HepG2 (cell line): ENCODE data around the gene PCDH12. TPM values are rescaled to one million over a fixed set of nuclear protein-coding genes. Genes with fewer than 3 reads are reported as not detected.

Source experiments
- ARID5B ChIP-seq: IDR thresholded peaks from 2 replicates; pipeline ENCODE4 v1.4.0; 2020; ENCODE audit warnings: mild to moderate bottlenecking, missing genetic modification reagents
- ELF4 ChIP-seq: sonication (generic); formaldehyde crosslinking; IDR thresholded peaks from 2 replicates; pipeline ENCODE4 v1.5.0; 2020; ENCODE audit warnings: missing genetic modification reagents, mild to moderate bottlenecking, moderate library complexity, borderline replicate concordance
- FOXP1 ChIP-seq, 2 experiments: fragments of 450-650 bp in 1 of 2; IDR thresholded peaks; 2 replicates each; pipeline ENCODE4 v1.6.1; 2017 to 2018; ENCODE audit warnings: antibody characterized with exemption in 1 of 2
- PRDM10 ChIP-seq: sonication (generic); formaldehyde crosslinking; IDR thresholded peaks from 2 replicates; pipeline ENCODE4 v1.4.0; 2020; ENCODE audit warnings: low read depth, missing genetic modification reagents
- RERE ChIP-seq: IDR thresholded peaks from 2 replicates; pipeline ENCODE4 v1.6.1; 2016; ENCODE audit warnings: low read depth, missing genetic modification reagents, missing compliant biosample characterization
- REXO4 ChIP-seq: sonication (generic); formaldehyde crosslinking; IDR thresholded peaks from 2 replicates; pipeline ENCODE4 v1.8.0; 2022; ENCODE audit warnings: missing genetic modification reagents, mild to moderate bottlenecking, borderline replicate concordance
- SYNCRIP ChIP-seq: fragments of 200-400 bp; formaldehyde crosslinking; IDR thresholded peaks from 2 replicates; pipeline ENCODE4 v1.6.1; 2018; ENCODE audit warnings: mild to moderate bottlenecking, low read depth, low read length; ENCODE audit not compliant: insufficient read depth
- TBX3 ChIP-seq: fragments of 450-650 bp; IDR thresholded peaks from 2 replicates; pipeline ENCODE4 v1.6.1; 2017; ENCODE audit warnings: antibody characterized with exemption, mild to moderate bottlenecking, inconsistent platforms, borderline replicate concordance
- ZBTB43 ChIP-seq: sonication (generic); formaldehyde crosslinking; conservative IDR thresholded peaks from 2 replicates; pipeline ENCODE4 v1.4.0; 2020; ENCODE audit warnings: missing genetic modification reagents
- ZNF124 ChIP-seq: sonication (generic); formaldehyde crosslinking; IDR thresholded peaks from 2 replicates; pipeline ENCODE4 v1.4.0; 2020; ENCODE audit warnings: missing genetic modification reagents
- ZNF3 ChIP-seq: IDR thresholded peaks from 2 replicates; pipeline ENCODE4 v1.7.0; 2017; ENCODE audit warnings: inconsistent platforms
- ZNF329 ChIP-seq: sonication (generic); formaldehyde crosslinking; IDR thresholded peaks from 2 replicates; pipeline ENCODE4 v1.9.0; 2021; ENCODE audit warnings: low read depth, mild to moderate bottlenecking, missing genetic modification reagents
- ZNF350 ChIP-seq: sonication (generic); formaldehyde crosslinking; IDR thresholded peaks from 2 replicates; pipeline ENCODE4 v1.4.0; 2020; ENCODE audit warnings: mild to moderate bottlenecking, low read depth, missing genetic modification reagents, borderline replicate concordance
- ZNF839 ChIP-seq: sonication (generic); formaldehyde crosslinking; IDR thresholded peaks from 2 replicates; pipeline ENCODE4 v1.4.0; 2020; ENCODE audit warnings: missing genetic modification reagents, mild to moderate bottlenecking, borderline replicate concordance
- polyA plus RNA-seq, 8 experiments: library from polyadenylated mRNA; depleted of rRNA in 3 of 8; stranded (reverse) in 7 of 8; unstranded in 1 of 8; fragments of >200 nt; fragmentation: Illumina TruSeq in 4 of 8; extraction: Trizol in 4 of 8; gene quantifications; 2 replicates each; pipeline versions ENCODE4 v1.2.1 to v1.2.3, GENCODE V29; 2011 to 2016; ENCODE audit warnings: low read depth in 4 of 8, missing spikeins in 1 of 8, mixed read lengths in 1 of 8; ENCODE audit not compliant: insufficient read depth in 1 of 8
- total RNA-seq, 5 experiments: library from RNA; depleted of rRNA; stranded (reverse); fragments of >200 nt; fragmentation: Illumina TruSeq; extraction: Trizol; gene quantifications; 2 replicates each; pipeline ENCODE4 v1.2.3, GENCODE V29; 2016; ENCODE audit warnings: low read depth in 1 of 5

The PCDH12 gene
- total and polyA plus RNA-seq, 2 of the 13 experiments (the other 11 are each of a cell fraction or from before 2014, with no cell fraction given) = not detected

- TF ChIP-seq REXO4 (CRISPR knock-in tag) = no peak
- 0 out of 2 replicates have a peak, but pooled peaks have one; percentile 59 for TF ChIP-seq ZNF329 (CRISPR knock-in tag)
- TF ChIP-seq FOXP1 (IDR thresholded peaks at IDR 0.05) = no peak
- TF ChIP-seq FOXP1 (CRISPR knock-in tag; IDR thresholded peaks at IDR 0.05) = no peak
- 0 out of 2 replicates have a peak, but pooled peaks have one; percentile 36 for TF ChIP-seq ARID5B (CRISPR knock-in tag)
- no peak for TF ChIP-seq ELF4 (CRISPR knock-in tag)
- no peak for TF ChIP-seq ZNF3 (CRISPR knock-in tag)
- TF ChIP-seq SYNCRIP = no peak
- no peak for TF ChIP-seq TBX3
- no peak for TF ChIP-seq PRDM10 (CRISPR knock-in tag)
- no peak for TF ChIP-seq ZNF124 (CRISPR knock-in tag)
- TF ChIP-seq ZNF350 (CRISPR knock-in tag) = no peak
- no peak for TF ChIP-seq RERE (CRISPR knock-in tag)
- 0 out of 2 replicates have a peak, but pooled peaks have one; percentile 28 for TF ChIP-seq ZNF839
- 0 out of 2 replicates have a peak, but pooled peaks have one; percentile 21 for TF ChIP-seq ZBTB43 (CRISPR knock-in tag)
Measured at GRCh38 chr5:141914199-141914743, 43.7 kb downstream of the PCDH12 start (continued).
